ENCODE results near the gene TSC22D4. TPM values are rescaled to one million over a fixed set of nuclear protein-coding genes. Genes with fewer than 3 reads are reported as not detected.

Gene TSC22D4
- total RNA-seq, 1 donor from 2014 or later: 53.4 TPM

GRCh38 chr7:100467638-100468373 is 11.2 kb downstream of the TSC22D4 start:
- Mint-ChIP-seq H3K4me1 (ENCODE audit: low read depth, unreplicated experiment) (peaks cover 2% of the 10 kb centered on the region), H3K4me3 (ENCODE audit: unreplicated experiment) (no peak overlapping the region), H3K9me3 (ENCODE audit: unreplicated experiment) (no peaks in the 10 kb centered on the region), H3K36me3 (ENCODE audit: low read depth, unreplicated experiment) (peaks cover 8% of the 10 kb centered on the region), H3K27me3 (ENCODE audit: low read depth, unreplicated experiment) (no peaks in the 10 kb centered on the region), H3K27ac (ENCODE audit: unreplicated experiment) (no peak overlapping the region)
- Histone ChIP-seq H3K27me3 (ENCODE audit: insufficient read depth, low read length) (no peaks in the 10 kb centered on the region), H2AFZ (ENCODE audit: low read depth, low read length) (no peak overlapping the region), H3K9ac (ENCODE audit: low read length) (no peak overlapping the region), H3K4me2 (ENCODE audit: low read length) (no peak overlapping the region), H3K36me3 (ENCODE audit: insufficient read depth, low read length) (no peaks in the 10 kb centered on the region), H3K4me3 (ENCODE audit: insufficient read depth, low read depth, low read length) (no peak overlapping the region), H3K4me1 (ENCODE audit: insufficient read depth, low read length) (peaks cover 18% of the 10 kb centered on the region), H4K20me1 (ENCODE audit: insufficient read depth, low read length) (peaks cover 32% of the 10 kb centered on the region), H3K79me2 (ENCODE audit: insufficient read depth, low read length) (no peaks in the 10 kb centered on the region), H3K27ac (ENCODE audit: low read depth, low read length) (no peak overlapping the region), H3K9me3 (ENCODE audit: insufficient read depth, low read depth, low read length) (no peaks in the 10 kb centered on the region)
- no peak for TF ChIP-seq EZH2 (IDR thresholded peaks at IDR 0.05; ENCODE audit: insufficient read depth, low read length)
- no peak for TF ChIP-seq CTCF (IDR thresholded peaks at IDR 0.05; ENCODE audit: insufficient read depth, low read depth, low read length)
- no peak for DNase-seq (ENCODE audit: low read depth)
- no peak for FAIRE-seq

GRCh38 chr7:100466653-100467605 is 12.1 kb downstream of the TSC22D4 start:
- no peak for FAIRE-seq
- Histone ChIP-seq H3K79me2 (ENCODE audit: insufficient read depth, low read length) (no peaks in the 10 kb centered on the region), H3K4me1 (ENCODE audit: insufficient read depth, low read length) (peaks cover 18% of the 10 kb centered on the region), H4K20me1 (ENCODE audit: insufficient read depth, low read length) (peaks cover 31% of the 10 kb centered on the region), H3K9me3 (ENCODE audit: insufficient read depth, low read depth, low read length) (no peaks in the 10 kb centered on the region), H3K4me3 (ENCODE audit: insufficient read depth, low read depth, low read length) (no peak overlapping the region), H3K9ac (ENCODE audit: low read length) (no peak overlapping the region), H3K4me2 (ENCODE audit: low read length) (no peak overlapping the region), H2AFZ (ENCODE audit: low read depth, low read length) (no peak overlapping the region), H3K27ac (ENCODE audit: low read depth, low read length) (no peak overlapping the region), H3K27me3 (ENCODE audit: insufficient read depth, low read length) (no peaks in the 10 kb centered on the region), H3K36me3 (ENCODE audit: insufficient read depth, low read length) (no peaks in the 10 kb centered on the region)
- Mint-ChIP-seq H3K9me3 (ENCODE audit: unreplicated experiment) (no peaks in the 10 kb centered on the region), H3K27me3 (ENCODE audit: low read depth, unreplicated experiment) (no peaks in the 10 kb centered on the region), H3K4me3 (ENCODE audit: unreplicated experiment) (no peak overlapping the region), H3K27ac (ENCODE audit: unreplicated experiment) (no peak overlapping the region), H3K36me3 (ENCODE audit: low read depth, unreplicated experiment) (peaks cover 8% of the 10 kb centered on the region), H3K4me1 (ENCODE audit: low read depth, unreplicated experiment) (peaks cover 2% of the 10 kb centered on the region)
- TF ChIP-seq CTCF (IDR thresholded peaks at IDR 0.05; ENCODE audit: insufficient read depth, low read depth, low read length) (no peak), EZH2 (IDR thresholded peaks at IDR 0.05; ENCODE audit: insufficient read depth, low read length) (no peak)
- DNase-seq (ENCODE audit: low read depth): no peak
